CD4-positive, CD25-positive, alpha-beta regulatory T cell (primary cell): ENCODE results near the gene PTHLH. TPM values are rescaled to one million over a fixed set of nuclear protein-coding genes. Genes with fewer than 3 reads are reported as not detected.

ENCODE experiments used
- ATAC-seq, 2 donors: fragments of 150-1000 bp; cut with Tn5 transposase; one replicate each; pipeline ENCODE4 v1.10.0; 2021; ENCODE audit warnings: low read depth in 2 of 2, moderate number of reproducible peaks in 2 of 2, moderate library complexity in 1 of 2
- DNase-seq, 3 donors: peaks; one replicate each; pipeline versions ENCODE4 v3.0.0 to v3.0.0-alpha.2; 2012 to 2022; ENCODE audit warnings: mixed read lengths in 1 of 3
- H3K27ac ChIP-seq: one replicate; pipeline ENCODE4 v1.7.0; 2013; ENCODE audit warnings: mild to moderate bottlenecking, low read length; ENCODE audit not compliant: insufficient read depth, poor library complexity, severe bottlenecking
- H3K27me3 ChIP-seq: one replicate; pipeline ENCODE4 v1.7.0; 2013; ENCODE audit warnings: low read length; ENCODE audit not compliant: control insufficient read depth, insufficient read depth
- H3K36me3 ChIP-seq: one replicate; pipeline ENCODE4 v1.7.0; 2013; ENCODE audit warnings: mild to moderate bottlenecking, low read length, moderate library complexity; ENCODE audit not compliant: control insufficient read depth, insufficient read depth
- H3K4me1 ChIP-seq: 2 replicates; pipeline ENCODE4 v1.7.0; 2013; ENCODE audit warnings: mild to moderate bottlenecking, low read length; ENCODE audit not compliant: insufficient read depth, control insufficient read depth, poor library complexity, severe bottlenecking
- H3K4me3 ChIP-seq: one replicate; pipeline ENCODE4 v1.7.0; 2013; ENCODE audit warnings: low read depth, mild to moderate bottlenecking, low read length, moderate library complexity
- H3K9me3 ChIP-seq, 2 experiments: 1 replicate in 1 of 2; 2 replicates in 1 of 2; pipeline ENCODE4 v1.7.0; 2013; ENCODE audit warnings: low read length in 2 of 2, mild to moderate bottlenecking in 1 of 2, moderate library complexity in 1 of 2; ENCODE audit not compliant: control insufficient read depth in 2 of 2
- H3K27ac Mint-ChIP-seq, 3 donors: one replicate each; pipeline ENCODE4 v1.8.0; 2020 to 2022; ENCODE audit warnings: mild to moderate bottlenecking in 3 of 3, mixed read lengths in 3 of 3, moderate library complexity in 2 of 3
- H3K27me3 Mint-ChIP-seq: one replicate; pipeline ENCODE4 v1.8.0; 2022; ENCODE audit warnings: mild to moderate bottlenecking, mixed read lengths
- H3K36me3 Mint-ChIP-seq: one replicate; pipeline ENCODE4 v1.8.0; 2020; ENCODE audit warnings: mixed read lengths
- H3K4me1 Mint-ChIP-seq, 4 donors: one replicate each; pipeline ENCODE4 v1.8.0; 2020 to 2022; ENCODE audit warnings: mixed read lengths in 4 of 4, mild to moderate bottlenecking in 1 of 4
- H3K4me3 Mint-ChIP-seq, 4 donors: one replicate each; pipeline ENCODE4 v1.8.0; 2020 to 2022; ENCODE audit warnings: mild to moderate bottlenecking in 4 of 4, mixed read lengths in 4 of 4, moderate library complexity in 3 of 4
- H3K9me3 Mint-ChIP-seq, 7 donors: one replicate each; pipeline ENCODE4 v1.8.0; 2020 to 2022; ENCODE audit warnings: mixed read lengths in 7 of 7, mild to moderate bottlenecking in 3 of 7, moderate library complexity in 2 of 7
- polyA plus RNA-seq, 4 donors: library from polyadenylated mRNA; unstranded; fragments of 300-500 nt; fragmentation: Illumina TruSeq; gene quantifications; one replicate each; pipeline ENCODE4 v1.2.3, GENCODE V29; 2021
- total RNA-seq: library from RNA; stranded (reverse); gene quantifications from one replicate; pipeline ENCODE4 v1.2.3, GENCODE V29; 2022

Gene PTHLH
- total and polyA plus RNA-seq, 5 donors from 2014 or later: 0.15 TPM; not detected in 4

DNA sequence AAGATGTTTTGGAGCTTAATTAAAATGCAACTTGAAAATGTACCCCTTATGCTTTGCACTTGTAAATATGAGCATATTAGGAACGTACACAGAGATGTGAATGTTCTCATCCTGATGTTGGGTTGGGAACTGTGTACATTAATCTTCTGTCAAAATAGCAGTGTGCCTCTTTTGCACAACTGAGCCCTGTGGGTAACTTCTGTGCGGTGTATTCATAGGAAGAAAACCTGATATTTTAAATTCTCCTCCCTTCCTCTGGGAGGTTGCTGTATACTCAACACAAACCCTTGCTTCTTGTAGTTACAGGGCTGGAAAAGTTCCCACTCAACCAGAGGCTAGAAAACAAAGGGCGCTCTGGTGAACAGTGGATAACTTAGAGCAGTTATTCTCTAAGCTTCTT is 18.7 kb downstream of the PTHLH start:
- no peaks in the 10 kb centered on the region for H3K36me3 Mint-ChIP-seq
- Histone ChIP-seq H3K27ac (no peak overlapping the region), H3K4me1 (no peaks in the 10 kb centered on the region), H3K9me3 (no peaks in the 10 kb centered on the region), H3K36me3 (no peaks in the 10 kb centered on the region), H3K4me3 (no peak overlapping the region), H3K27me3 (peaks cover 7% of the 10 kb centered on the region)
- no peak for DNase-seq
- no peak overlapping the region for H3K27ac Mint-ChIP-seq
- no peaks in the 10 kb centered on the region for H3K9me3 Mint-ChIP-seq
- ATAC-seq: no peak
- no peak overlapping the region for H3K4me3 Mint-ChIP-seq
- H3K27me3 Mint-ChIP-seq: peaks cover 10% of the 10 kb centered on the region
- no peaks in the 10 kb centered on the region for H3K4me1 Mint-ChIP-seq

GRCh38 chr12:27953348-27953747 is 19.2 kb downstream of the PTHLH start:
- no peaks in the 10 kb centered on the region for H3K9me3 ChIP-seq
- no peak overlapping the region for H3K27ac ChIP-seq
- no peak for ATAC-seq
- DNase-seq: no peak
- H3K27me3 ChIP-seq: peaks cover 6% of the 10 kb centered on the region
- H3K27ac Mint-ChIP-seq: no peak overlapping the region
- no peaks in the 10 kb centered on the region for H3K4me1 ChIP-seq
- no peak overlapping the region for H3K4me3 Mint-ChIP-seq
- no peaks in the 10 kb centered on the region for H3K36me3 Mint-ChIP-seq
- H3K4me3 ChIP-seq: no peak overlapping the region
- H3K4me1 Mint-ChIP-seq: no peaks in the 10 kb centered on the region
- no peaks in the 10 kb centered on the region for H3K9me3 Mint-ChIP-seq
- H3K36me3 ChIP-seq: no peaks in the 10 kb centered on the region
- peaks cover 13% of the 10 kb centered on the region for H3K27me3 Mint-ChIP-seq

DNA sequence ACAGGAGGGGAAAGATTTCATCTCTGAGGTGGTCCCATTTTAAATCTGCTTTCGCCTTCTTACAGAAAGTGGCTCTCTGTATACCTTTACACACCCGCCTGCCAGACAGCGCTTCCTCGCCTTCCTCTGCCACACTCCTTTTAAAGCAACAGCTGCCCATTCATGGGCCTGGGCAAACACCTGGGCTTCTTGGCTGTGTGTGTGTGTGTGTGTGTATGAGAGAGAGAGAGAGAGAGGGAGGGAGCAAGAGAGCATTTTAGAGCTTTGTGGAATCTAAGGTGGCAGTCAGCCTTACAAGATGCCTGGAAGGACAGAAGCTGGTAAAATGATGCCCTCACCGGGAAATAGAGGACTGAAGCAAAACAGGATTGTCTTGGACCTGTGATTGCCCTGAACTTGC is 20.0 kb downstream of the PTHLH start:
- H3K27ac Mint-ChIP-seq: no peak overlapping the region
- no peak overlapping the region for H3K27ac ChIP-seq
- H3K27me3 ChIP-seq: peaks cover 6% of the 10 kb centered on the region
- no peaks in the 10 kb centered on the region for H3K36me3 ChIP-seq
- H3K9me3 ChIP-seq: no peaks in the 10 kb centered on the region
- no peak for ATAC-seq
- H3K9me3 Mint-ChIP-seq: no peaks in the 10 kb centered on the region
- no peaks in the 10 kb centered on the region for H3K4me1 ChIP-seq
- no peak overlapping the region for H3K4me3 ChIP-seq
- no peak overlapping the region for H3K4me3 Mint-ChIP-seq
- DNase-seq: no peak
- no peaks in the 10 kb centered on the region for H3K4me1 Mint-ChIP-seq
- peaks cover 14% of the 10 kb centered on the region for H3K27me3 Mint-ChIP-seq
- no peaks in the 10 kb centered on the region for H3K36me3 Mint-ChIP-seq

- Mint-ChIP-seq H3K36me3 (no peaks in the 10 kb centered on the region), H3K4me3 (no peak overlapping the region), H3K27me3 (peaks cover 14% of the 10 kb centered on the region), H3K27ac (no peak overlapping the region), H3K9me3 (no peaks in the 10 kb centered on the region), H3K4me1 (no peaks in the 10 kb centered on the region)
- H3K9me3 ChIP-seq: no peaks in the 10 kb centered on the region
- no peak overlapping the region for H3K27ac ChIP-seq
- H3K36me3 ChIP-seq: no peaks in the 10 kb centered on the region
- H3K4me1 ChIP-seq: no peaks in the 10 kb centered on the region
- H3K27me3 ChIP-seq: peaks cover 8% of the 10 kb centered on the region
- DNase-seq (no peak), ATAC-seq (no peak)
- no peak overlapping the region for H3K4me3 ChIP-seq
Measured at GRCh38 chr12:27951898-27952297, 20.6 kb downstream of the PTHLH start.

DNA sequence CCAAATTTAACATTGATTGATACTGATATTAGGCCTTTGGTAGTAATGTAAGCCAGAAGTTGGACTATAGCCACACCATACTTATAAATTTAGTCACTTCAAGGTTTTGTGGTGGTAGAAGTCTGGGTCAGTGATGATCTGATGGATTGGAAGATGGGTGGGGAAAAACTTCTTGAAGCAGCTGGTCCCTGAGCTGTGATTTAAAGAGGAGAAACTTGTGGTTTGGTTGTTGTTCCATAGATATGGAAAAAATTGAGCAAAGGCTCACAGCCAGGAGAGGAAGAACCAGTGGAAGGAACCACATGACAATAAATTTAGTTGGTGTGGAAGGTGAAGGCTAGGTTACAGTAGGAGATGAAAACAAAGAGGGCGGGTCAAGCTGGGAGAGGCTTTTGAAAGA is 26.1 kb downstream of the PTHLH start:
- H3K4me3 Mint-ChIP-seq: no peak overlapping the region
- no peak overlapping the region for H3K27ac Mint-ChIP-seq
- no peak overlapping the region for H3K4me3 ChIP-seq
- H3K27me3 ChIP-seq: peaks cover 2% of the 10 kb centered on the region
- no peak overlapping the region for H3K27ac ChIP-seq
- no peaks in the 10 kb centered on the region for H3K36me3 ChIP-seq
- no peaks in the 10 kb centered on the region for H3K9me3 ChIP-seq
- H3K9me3 Mint-ChIP-seq: no peaks in the 10 kb centered on the region
- ATAC-seq (no peak), DNase-seq (no peak)
- H3K4me1 ChIP-seq: no peaks in the 10 kb centered on the region
- H3K4me1 Mint-ChIP-seq: no peaks in the 10 kb centered on the region
- H3K36me3 Mint-ChIP-seq: no peaks in the 10 kb centered on the region
- H3K27me3 Mint-ChIP-seq: peaks cover 9% of the 10 kb centered on the region

DNA sequence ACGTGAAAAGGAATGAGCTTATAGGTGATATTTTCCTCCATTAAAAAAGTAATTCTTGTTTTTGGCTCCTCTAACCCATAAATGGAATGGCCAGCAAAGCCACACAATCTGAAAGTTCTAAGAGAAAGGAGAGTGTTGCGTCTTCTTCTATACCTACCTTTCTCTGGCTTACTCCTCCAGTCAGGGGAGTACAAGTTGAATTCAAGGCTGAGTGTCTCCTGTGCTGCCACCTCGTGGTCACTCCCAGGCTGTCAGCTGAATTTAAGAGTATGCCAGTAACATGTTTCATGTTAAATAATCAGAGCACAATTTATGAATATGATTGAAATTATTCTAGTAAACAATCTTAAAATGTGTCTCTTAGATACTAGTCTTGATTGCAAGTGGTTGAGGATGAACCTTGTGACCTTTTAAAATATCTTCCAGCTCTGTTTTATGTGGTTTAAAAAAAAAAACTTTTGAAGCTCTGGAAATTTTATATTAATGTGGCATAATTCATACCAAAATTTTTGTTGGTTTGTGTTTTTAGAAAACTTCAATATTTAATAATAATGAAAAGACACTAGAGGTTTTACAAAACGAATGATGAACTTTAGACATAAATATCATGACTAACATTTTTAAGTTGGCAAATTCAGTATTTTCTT is 31.7 kb downstream of the PTHLH start:
- H3K36me3 ChIP-seq: no peaks in the 10 kb centered on the region
- Mint-ChIP-seq H3K4me1 (peaks cover 0 to 5% (median 0%) of the 10 kb centered on the region in 4 donors), H3K9me3 (no peaks in the 10 kb centered on the region), H3K27ac (no peak overlapping the region), H3K27me3 (no peaks in the 10 kb centered on the region), H3K4me3 (no peak overlapping the region), H3K36me3 (no peaks in the 10 kb centered on the region)
- H3K4me1 ChIP-seq: no peaks in the 10 kb centered on the region
- H3K27me3 ChIP-seq: no peaks in the 10 kb centered on the region
- no peaks in the 10 kb centered on the region for H3K9me3 ChIP-seq
- ATAC-seq: peak; percentile 78 to 86
- no peak overlapping the region for H3K4me3 ChIP-seq
- peak; percentile 52 to 86 (median 66) for DNase-seq
- H3K27ac ChIP-seq: no peak overlapping the region

- no peak overlapping the region for H3K27ac Mint-ChIP-seq
- no peaks in the 10 kb centered on the region for H3K36me3 Mint-ChIP-seq
- no peak for DNase-seq
- ATAC-seq: no peak
- no peaks in the 10 kb centered on the region for H3K27me3 Mint-ChIP-seq
- Histone ChIP-seq H3K4me3 (no peak overlapping the region), H3K27ac (no peak overlapping the region), H3K27me3 (no peaks in the 10 kb centered on the region), H3K4me1 (no peaks in the 10 kb centered on the region), H3K36me3 (no peaks in the 10 kb centered on the region), H3K9me3 (no peaks in the 10 kb centered on the region)
- no peak overlapping the region for H3K4me3 Mint-ChIP-seq
- H3K9me3 Mint-ChIP-seq: no peaks in the 10 kb centered on the region
- H3K4me1 Mint-ChIP-seq: peaks cover 0 to 5% (median 0%) of the 10 kb centered on the region in 4 donors
Measured at GRCh38 chr12:27940245-27940644, 32.3 kb downstream of the PTHLH start.

DNA sequence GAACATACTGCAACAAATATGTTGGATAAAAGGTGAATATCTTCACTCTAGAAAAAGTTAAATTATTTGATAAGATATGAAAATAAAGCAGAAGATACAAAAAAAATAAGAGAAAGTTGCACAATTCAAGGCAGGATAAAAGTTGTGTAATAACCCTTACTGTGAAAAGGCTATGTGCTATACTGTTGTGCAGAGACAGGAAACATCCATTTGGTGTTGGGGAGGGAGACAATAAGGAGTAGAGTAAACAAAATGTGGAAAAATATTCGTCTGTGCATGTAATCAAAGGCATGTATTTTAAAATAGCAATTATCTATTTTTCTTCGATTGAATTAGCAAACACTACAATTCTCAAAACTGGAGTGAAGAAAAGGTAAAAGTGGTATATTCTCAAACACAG is 34.8 kb downstream of the PTHLH start:
- ATAC-seq (no peak), DNase-seq (no peak)
- H3K9me3 ChIP-seq: no peaks in the 10 kb centered on the region
- no peaks in the 10 kb centered on the region for H3K9me3 Mint-ChIP-seq
- no peak overlapping the region for H3K27ac Mint-ChIP-seq
- H3K4me3 Mint-ChIP-seq: no peak overlapping the region
- H3K36me3 Mint-ChIP-seq: no peaks in the 10 kb centered on the region
- peaks cover 0 to 5% (median 0%) of the 10 kb centered on the region in 4 donors for H3K4me1 Mint-ChIP-seq
- H3K27me3 ChIP-seq: no peaks in the 10 kb centered on the region
- no peak overlapping the region for H3K4me3 ChIP-seq
- no peaks in the 10 kb centered on the region for H3K36me3 ChIP-seq
- H3K27ac ChIP-seq: no peak overlapping the region
- no peaks in the 10 kb centered on the region for H3K27me3 Mint-ChIP-seq
- no peaks in the 10 kb centered on the region for H3K4me1 ChIP-seq
